NT2/D1 (cell line): ENCODE data around the gene ASPSCR1.
A peak's percentile ranks its signal among the peaks of the same experiment; 100 is the strongest.

ENCODE experiments used
- DNase-seq: peaks from one replicate; pipeline ENCODE4 v3.0.0-alpha.2; 2011; ENCODE audit warnings: low read depth, low spot score
- H3K27me3 ChIP-seq: 2 replicates; pipeline ENCODE4 v1.6.0; 2011; ENCODE audit warnings: mild to moderate bottlenecking; ENCODE audit not compliant: insufficient read length, insufficient read depth
- H3K36me3 ChIP-seq: 2 replicates; pipeline ENCODE4 v1.6.1; 2011; ENCODE audit warnings: mild to moderate bottlenecking, low read length, mixed read lengths; ENCODE audit not compliant: insufficient read depth, insufficient read length
- H3K4me1 ChIP-seq: 2 replicates; pipeline ENCODE4 v1.5.1; 2011; ENCODE audit not compliant: insufficient read depth, insufficient read length
- H3K4me3 ChIP-seq: 2 replicates; pipeline ENCODE4 v1.5.1; 2011; ENCODE audit warnings: low read depth; ENCODE audit not compliant: insufficient read length
- H3K9ac ChIP-seq: 2 replicates; pipeline ENCODE4 v1.6.0; 2011; ENCODE audit warnings: low read depth; ENCODE audit not compliant: insufficient read length
- H3K9me3 ChIP-seq: 2 replicates; pipeline ENCODE4 v1.5.1; 2011; ENCODE audit warnings: mild to moderate bottlenecking, low read length; ENCODE audit not compliant: insufficient read depth
- SUZ12 ChIP-seq: IDR thresholded peaks from 2 replicates; pipeline ENCODE4 v1.6.1; 2011; ENCODE audit not compliant: insufficient read length, insufficient read depth; ENCODE audit errors: extremely low read depth
- YY1 ChIP-seq: IDR thresholded peaks from 2 replicates; pipeline ENCODE4 v1.6.1; 2011; ENCODE audit not compliant: insufficient read length, insufficient read depth
- ZNF274 ChIP-seq: IDR thresholded peaks from 2 replicates; pipeline ENCODE4 v1.6.1; 2011; ENCODE audit warnings: mild to moderate bottlenecking, low read depth, low read length

ASPSCR1 gene

DNA sequence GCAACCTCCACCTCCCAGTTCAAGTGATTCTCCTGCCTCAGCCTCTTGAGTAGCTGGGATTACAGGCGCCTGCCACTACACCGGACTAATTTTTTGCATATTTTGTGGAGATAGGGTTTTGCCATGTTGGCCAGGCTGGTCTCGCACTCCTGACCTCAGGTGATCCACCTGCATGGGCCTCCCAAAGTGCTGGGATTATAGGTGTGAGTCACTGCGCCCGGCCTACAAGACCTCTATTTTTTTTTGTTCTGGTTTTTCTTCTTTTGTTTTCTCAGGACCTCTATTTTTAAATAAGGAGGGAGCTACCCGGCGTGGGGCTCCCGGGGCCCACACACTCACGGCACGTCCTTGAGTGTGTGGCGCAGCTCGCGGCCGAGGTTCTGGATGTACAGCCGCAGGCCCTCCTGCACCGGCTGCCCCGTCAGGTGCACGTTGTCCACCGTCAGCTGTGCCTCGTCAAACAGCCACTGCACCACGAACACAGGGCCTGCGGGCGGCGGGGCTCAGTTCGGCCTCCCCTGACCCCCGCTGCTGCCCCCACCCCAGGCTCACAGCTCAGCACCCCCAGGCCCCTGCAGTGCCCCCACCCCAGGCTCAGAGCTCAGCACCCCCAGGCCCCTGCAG is 22.3 kb upstream of the ASPSCR1 start:
- peaks cover 18% of the 10 kb centered on the region for H3K4me1 ChIP-seq
- H3K9ac ChIP-seq: no peak overlapping the region
- H3K36me3 ChIP-seq: peaks cover 17% of the 10 kb centered on the region
- DNase-seq: no peak
- H3K27me3 ChIP-seq: peaks cover 24% of the 10 kb centered on the region
- H3K9me3 ChIP-seq: peaks cover 9% of the 10 kb centered on the region; the same call in 1 of the 2 replicates
- H3K4me3 ChIP-seq: no peak overlapping the region
- no peak for TF ChIP-seq YY1
- TF ChIP-seq ZNF274: no peak
- no peak for TF ChIP-seq SUZ12

DNA sequence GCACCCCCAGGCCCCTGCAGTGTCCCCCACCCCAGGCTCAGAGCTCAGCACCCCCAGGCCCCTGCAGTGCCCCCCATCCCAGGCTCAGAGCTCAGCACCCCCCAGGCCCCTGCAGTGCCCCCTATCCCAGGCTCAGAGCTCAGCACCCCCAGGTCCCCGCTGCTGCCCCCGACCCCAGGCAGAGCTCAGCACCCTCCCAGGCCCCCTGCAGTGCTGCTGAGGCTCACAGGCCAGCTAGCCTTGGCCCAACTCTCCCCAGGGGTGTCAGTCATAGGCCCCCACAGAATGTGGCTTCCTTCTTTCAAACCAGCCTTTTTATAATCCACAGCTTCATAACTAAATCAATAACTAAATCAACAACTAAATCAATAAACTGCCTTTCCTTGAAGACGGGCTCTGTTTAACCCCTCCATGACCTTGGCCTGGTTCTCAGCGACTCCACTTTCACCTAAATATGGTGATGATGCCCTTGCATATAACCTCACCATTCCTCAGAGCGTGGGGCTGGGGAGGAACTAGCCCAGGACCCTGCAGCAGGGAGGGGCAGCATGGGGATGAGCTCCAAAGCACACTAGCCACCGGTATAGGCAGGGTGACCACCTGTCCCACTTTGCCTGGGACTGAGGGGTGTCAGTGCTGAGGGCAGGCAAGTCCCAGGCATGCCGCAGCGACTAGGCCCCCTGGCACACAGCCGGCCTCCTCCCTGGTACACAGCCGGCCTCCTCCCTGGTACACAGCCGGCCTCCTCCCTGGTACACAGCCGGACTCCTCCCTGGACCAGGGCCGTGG is 21.5 kb upstream of the ASPSCR1 start:
- no peak for DNase-seq
- peak overlapping the region; percentile 42 for H3K9ac ChIP-seq
- peaks cover 17% of the 10 kb centered on the region for H3K36me3 ChIP-seq
- H3K4me1 ChIP-seq: peaks cover 18% of the 10 kb centered on the region
- TF ChIP-seq SUZ12 (no peak), YY1 (no peak), ZNF274 (no peak)
- H3K4me3 ChIP-seq: no peak overlapping the region
- H3K9me3 ChIP-seq: peaks cover 9% of the 10 kb centered on the region; the same call in 1 of the 2 replicates
- peaks cover 30% of the 10 kb centered on the region for H3K27me3 ChIP-seq

DNA sequence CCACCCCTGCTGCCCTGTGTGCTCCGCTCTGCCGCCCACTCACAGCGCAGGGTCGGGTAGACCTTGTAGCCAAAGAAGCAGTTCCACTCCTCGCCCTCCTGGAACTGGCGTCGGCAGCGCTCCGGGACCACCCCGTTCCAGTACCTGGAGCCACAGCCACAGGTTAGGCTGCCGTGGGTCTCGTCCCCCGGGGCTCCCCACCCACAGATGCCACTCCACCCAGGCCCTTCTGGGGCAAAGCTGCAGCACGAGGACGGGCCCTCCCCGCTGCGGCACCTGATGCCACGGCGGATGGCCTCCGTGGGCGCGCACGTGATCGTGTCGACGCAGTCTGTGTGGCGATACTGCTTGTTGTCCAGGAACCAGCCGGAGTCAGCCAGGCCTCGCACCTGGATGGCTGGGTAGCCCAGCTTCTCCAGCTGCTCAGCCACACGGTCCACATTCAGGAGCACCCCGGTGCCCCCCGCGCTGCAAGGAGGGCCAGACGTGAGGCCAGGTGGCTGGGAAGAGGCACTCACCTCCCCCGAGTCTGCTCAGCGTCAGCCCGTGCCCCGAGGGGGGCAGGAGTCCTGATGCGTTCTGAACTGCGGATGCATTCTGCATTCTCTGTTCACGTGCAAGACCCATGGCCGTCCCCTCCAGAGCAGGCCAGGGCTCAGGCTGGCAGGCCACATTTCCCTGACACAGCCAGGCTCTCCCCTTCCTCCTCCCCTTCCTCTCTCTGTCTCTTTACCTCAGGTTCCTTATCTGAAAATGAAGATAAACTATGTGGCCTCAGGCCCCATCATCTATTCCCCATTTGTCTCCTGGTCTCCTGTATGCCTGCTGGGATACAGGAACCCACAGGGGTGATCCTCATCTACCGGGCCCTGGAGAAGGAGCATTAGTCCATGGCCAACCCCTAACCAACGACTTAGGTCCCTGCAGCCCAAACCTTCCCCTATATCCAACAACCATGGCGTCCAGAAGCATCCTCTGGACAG is 20.5 kb upstream of the ASPSCR1 start:
- Histone ChIP-seq H3K9ac (peak overlapping the region; percentile 42), H3K36me3 (peaks cover 17% of the 10 kb centered on the region), H3K4me1 (peaks cover 21% of the 10 kb centered on the region), H3K4me3 (no peak overlapping the region), H3K27me3 (peaks cover 35% of the 10 kb centered on the region), H3K9me3 (peaks cover 9% of the 10 kb centered on the region; the same call in 1 of the 2 replicates)
- no peak for DNase-seq
- TF ChIP-seq YY1 (no peak), SUZ12 (no peak), ZNF274 (no peak)

DNA sequence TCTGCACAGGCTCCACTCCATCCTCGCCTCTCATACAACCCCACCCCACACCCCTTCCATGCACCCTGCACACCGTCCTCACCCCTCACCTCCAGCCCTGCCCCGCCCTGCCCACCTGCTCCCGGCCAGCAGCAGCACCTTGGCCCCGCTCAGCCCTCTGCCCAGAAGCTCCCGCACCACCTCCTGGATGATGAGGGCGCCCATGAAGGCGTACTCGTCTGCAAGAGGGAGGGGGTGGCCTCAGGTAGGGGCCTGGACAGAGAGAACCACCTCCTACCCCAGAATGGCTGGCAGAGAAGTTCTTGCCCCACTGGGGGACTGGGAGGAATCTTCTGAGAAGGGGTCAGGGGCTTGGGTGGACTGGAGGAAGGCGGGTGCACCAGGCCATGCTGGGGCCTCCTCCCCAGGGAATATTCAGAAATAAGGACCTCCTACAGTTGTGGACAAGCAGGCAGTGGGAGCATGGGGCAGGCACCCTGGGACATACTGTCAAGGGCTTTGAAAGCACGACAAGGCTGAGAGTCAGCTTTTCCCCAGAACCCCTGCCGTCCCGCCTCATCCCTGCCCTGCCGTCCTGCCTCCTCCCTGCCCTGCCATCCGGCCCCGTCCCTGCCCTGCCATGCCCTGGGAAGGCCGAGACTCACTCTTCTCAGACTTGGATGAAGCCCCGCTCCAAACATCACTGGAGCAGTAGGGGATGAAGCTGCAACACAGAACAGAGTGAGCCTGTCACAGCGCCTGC is 19.6 kb upstream of the ASPSCR1 start:
- peak overlapping the region; percentile 42 for H3K9ac ChIP-seq
- H3K4me1 ChIP-seq: peaks cover 23% of the 10 kb centered on the region
- no peak for DNase-seq
- peaks cover 45% of the 10 kb centered on the region for H3K27me3 ChIP-seq
- H3K4me3 ChIP-seq: no peak overlapping the region
- H3K9me3 ChIP-seq: peaks cover 9% of the 10 kb centered on the region; the same call in 1 of the 2 replicates
- H3K36me3 ChIP-seq: peaks cover 17% of the 10 kb centered on the region
- TF ChIP-seq ZNF274 (no peak), SUZ12 (no peak), YY1 (no peak)

GRCh38 chr17:81958633-81959342 is 18.6 kb upstream of the ASPSCR1 start:
- DNase-seq: no peak
- peaks cover 9% of the 10 kb centered on the region; the same call in 1 of the 2 replicates for H3K9me3 ChIP-seq
- H3K36me3 ChIP-seq: peaks cover 17% of the 10 kb centered on the region
- no peak for TF ChIP-seq ZNF274
- TF ChIP-seq SUZ12: no peak
- no peak for TF ChIP-seq YY1
- peaks cover 50% of the 10 kb centered on the region for H3K27me3 ChIP-seq
- peak overlapping the region; percentile 57 for H3K9ac ChIP-seq
- H3K4me3 ChIP-seq: peak overlapping the region; percentile 54
- H3K4me1 ChIP-seq: peaks cover 21% of the 10 kb centered on the region
